ENCODE measurements around the gene MYZAP. TPM values are rescaled to one million over a fixed set of nuclear protein-coding genes. Genes with fewer than 3 reads are reported as not detected.

MYZAP gene
- total and polyA plus RNA-seq, 2 donors from 2014 or later: 3.3 to 6.1 TPM

- no peaks in the 10 kb centered on the region for H3K4me1 ChIP-seq (ENCODE audit: control insufficient read depth in 2 of 3, insufficient read depth in 2 of 3, low read depth in 1 of 3, low read length in 3 of 3)
- no peaks in the 10 kb centered on the region for H3K36me3 ChIP-seq (ENCODE audit: control insufficient read depth in 2 of 3, insufficient read depth in 3 of 3, low read length in 3 of 3)
- H3K9me3 ChIP-seq (ENCODE audit: control insufficient read depth in 2 of 3, insufficient read depth in 1 of 3, low read length in 3 of 3): no peaks in the 10 kb centered on the region
- H3K9ac ChIP-seq (ENCODE audit: low read length in 3 of 3): no peak overlapping the region
- peak in 4 of 5 donors; percentile 43 to 73 (median 66) for DNase-seq
- no peaks in the 10 kb centered on the region for H3K27me3 ChIP-seq (ENCODE audit: control insufficient read depth, insufficient read depth, low read length)
- intact Hi-C loops (cut with DNase I): no loop called here
- peak; percentile 68 for FAIRE-seq
- TF ChIP-seq CTCF (IDR thresholded peaks at IDR 0.05; ENCODE audit: borderline replicate concordance, extremely low read depth, insufficient read depth): peak; percentile 77
- no peak overlapping the region for H3K4me3 ChIP-seq (ENCODE audit: low read length in 3 of 3)
- H3K27ac ChIP-seq (ENCODE audit: low read depth in 2 of 2, low read length in 2 of 2): no peak overlapping the region
These were observed 141.0 kb downstream of the MYZAP start for GRCh38 chr15:57732526-57733331.

- FAIRE-seq (no peak), DNase-seq (peak in 2 of 5 donors; percentile 72 to 90)
- no peak for TF ChIP-seq CTCF (IDR thresholded peaks at IDR 0.05; ENCODE audit: borderline replicate concordance, extremely low read depth, insufficient read depth)
- no peak overlapping the region for H3K27ac ChIP-seq (ENCODE audit: low read depth in 2 of 2, low read length in 2 of 2)
- H3K36me3 ChIP-seq (ENCODE audit: control insufficient read depth in 2 of 3, insufficient read depth in 3 of 3, low read length in 3 of 3): no peaks in the 10 kb centered on the region
- H3K9me3 ChIP-seq (ENCODE audit: control insufficient read depth in 2 of 3, insufficient read depth in 1 of 3, low read length in 3 of 3): no peaks in the 10 kb centered on the region
- H3K4me3 ChIP-seq (ENCODE audit: low read length in 3 of 3): no peak overlapping the region
- H3K9ac ChIP-seq (ENCODE audit: low read length in 3 of 3): no peak overlapping the region
- no peaks in the 10 kb centered on the region for H3K4me1 ChIP-seq (ENCODE audit: control insufficient read depth in 2 of 3, insufficient read depth in 2 of 3, low read depth in 1 of 3, low read length in 3 of 3)
- intact Hi-C loops (cut with DNase I): no loop called here
- no peaks in the 10 kb centered on the region for H3K27me3 ChIP-seq (ENCODE audit: control insufficient read depth, insufficient read depth, low read length)
These were observed 143.2 kb downstream of the MYZAP start for GRCh38 chr15:57734860-57735259.

Other genes starting within 250 kb of the MYZAP start
- 81.5 TPM for gene CGNL1, start 215.4 kb upstream of the MYZAP start, total RNA-seq
- gene CGNL1, start 215.4 kb upstream of the MYZAP start, polyA plus RNA-seq (ENCODE audit: insufficient read depth, low read depth, low replicate concordance): 62.0 TPM
- gene POLR2M, start 114.8 kb downstream of the MYZAP start, total RNA-seq: 77.0 TPM
- 16.5 TPM for gene POLR2M, start 114.8 kb downstream of the MYZAP start, polyA plus RNA-seq (ENCODE audit: insufficient read depth, low read depth, low replicate concordance)